ENCODE results near the gene ARPP19. TPM values are rescaled to one million over a fixed set of nuclear protein-coding genes. Genes with fewer than 3 reads are reported as not detected.

Gene ARPP19
- total RNA-seq, 4 donors from 2014 or later, result 37.7 to 106 (median 63.7) TPM

GRCh38 chr15:52506549-52506948, 62.3 kb downstream of the ARPP19 start:
- Histone ChIP-seq H3K9me3 (no peaks in the 10 kb centered on the region), H3K4me1 (peaks cover 0 to 6% (median 0%) of the 10 kb centered on the region in 4 donors), H3K27me3 (no peaks in the 10 kb centered on the region), H3K27ac (no peak overlapping the region), H3K36me3 (no peaks in the 10 kb centered on the region), H3K4me3 (no peak overlapping the region)
- TF ChIP-seq, protein P1, sequence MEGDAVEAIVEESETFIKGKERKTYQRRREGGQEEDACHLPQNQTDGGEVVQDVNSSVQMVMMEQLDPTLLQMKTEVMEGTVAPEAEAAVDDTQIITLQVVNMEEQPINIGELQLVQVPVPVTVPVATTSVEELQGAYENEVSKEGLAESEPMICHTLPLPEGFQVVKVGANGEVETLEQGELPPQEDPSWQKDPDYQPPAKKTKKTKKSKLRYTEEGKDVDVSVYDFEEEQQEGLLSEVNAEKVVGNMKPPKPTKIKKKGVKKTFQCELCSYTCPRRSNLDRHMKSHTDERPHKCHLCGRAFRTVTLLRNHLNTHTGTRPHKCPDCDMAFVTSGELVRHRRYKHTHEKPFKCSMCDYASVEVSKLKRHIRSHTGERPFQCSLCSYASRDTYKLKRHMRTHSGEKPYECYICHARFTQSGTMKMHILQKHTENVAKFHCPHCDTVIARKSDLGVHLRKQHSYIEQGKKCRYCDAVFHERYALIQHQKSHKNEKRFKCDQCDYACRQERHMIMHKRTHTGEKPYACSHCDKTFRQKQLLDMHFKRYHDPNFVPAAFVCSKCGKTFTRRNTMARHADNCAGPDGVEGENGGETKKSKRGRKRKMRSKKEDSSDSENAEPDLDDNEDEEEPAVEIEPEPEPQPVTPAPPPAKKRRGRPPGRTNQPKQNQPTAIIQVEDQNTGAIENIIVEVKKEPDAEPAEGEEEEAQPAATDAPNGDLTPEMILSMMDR (IDR thresholded peaks at IDR 0.05), result no peak
- TF ChIP-seq POLR2A (IDR thresholded peaks at IDR 0.05), result no peak
- no peak for DNase-seq

DNA sequence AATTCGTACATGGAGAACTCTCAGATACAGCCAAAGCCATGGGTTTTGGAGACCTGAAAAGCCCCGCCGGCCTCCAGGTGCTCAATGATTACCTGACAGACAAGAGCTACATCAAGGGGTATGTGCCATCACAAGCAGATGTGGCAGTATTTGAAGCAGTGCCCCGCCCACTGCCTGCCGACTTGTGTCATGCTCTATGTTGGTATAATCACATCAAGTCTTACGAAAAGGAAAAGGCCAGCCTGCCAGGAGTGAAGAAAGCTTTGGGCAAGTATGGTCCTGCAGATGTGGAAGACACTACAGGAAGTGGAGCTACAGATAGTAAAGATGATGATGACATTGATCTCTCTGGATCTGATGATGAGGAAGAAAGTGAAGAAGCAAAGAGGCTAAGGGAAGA, 63.7 kb downstream of the ARPP19 start:
- TF ChIP-seq POLR2A (IDR thresholded peaks at IDR 0.05), result no peak
- TF ChIP-seq, protein P1 (IDR thresholded peaks at IDR 0.05), result no peak
- H3K4me1 ChIP-seq, result peaks cover 0 to 6% (median 0%) of the 10 kb centered on the region in 4 donors
- no peak overlapping the region for H3K27ac ChIP-seq
- H3K4me3 ChIP-seq, result no peak overlapping the region
- no peaks in the 10 kb centered on the region for H3K36me3 ChIP-seq
- DNase-seq, result peak in 2 of 3 donors; percentile 28 to 54
- H3K9me3 ChIP-seq, result no peaks in the 10 kb centered on the region
- H3K27me3 ChIP-seq, result no peaks in the 10 kb centered on the region

GRCh38 chr15:52503788-52504496, 64.9 kb downstream of the ARPP19 start:
- no peak for TF ChIP-seq POLR2A (IDR thresholded peaks at IDR 0.05)
- TF ChIP-seq, protein P1 (IDR thresholded peaks at IDR 0.05), result no peak

GRCh38 chr15:52502608-52503007, 66.2 kb downstream of the ARPP19 start:
- H3K27ac ChIP-seq, result no peak overlapping the region
- no peaks in the 10 kb centered on the region for H3K27me3 ChIP-seq
- no peaks in the 10 kb centered on the region for H3K9me3 ChIP-seq
- no peak for DNase-seq
- H3K4me1 ChIP-seq, result peaks cover 0 to 6% (median 0%) of the 10 kb centered on the region in 4 donors
- TF ChIP-seq, protein P1 (IDR thresholded peaks at IDR 0.05), result no peak
- no peak for TF ChIP-seq POLR2A (IDR thresholded peaks at IDR 0.05)
- H3K36me3 ChIP-seq, result no peaks in the 10 kb centered on the region
- H3K4me3 ChIP-seq, result no peak overlapping the region

More at GRCh38 chr15:52503788-52504496, 64.9 kb downstream of the ARPP19 start:
- H3K9me3 ChIP-seq, result no peaks in the 10 kb centered on the region
- no peaks in the 10 kb centered on the region for H3K36me3 ChIP-seq
- H3K27me3 ChIP-seq, result no peaks in the 10 kb centered on the region
- peaks cover 0 to 6% (median 0%) of the 10 kb centered on the region in 4 donors for H3K4me1 ChIP-seq
- no peak for DNase-seq
- H3K27ac ChIP-seq, result peak overlapping the region in 1 of 4 donors; percentile 33
- H3K4me3 ChIP-seq, result no peak overlapping the region

GRCh38 chr15:52499506-52499905, 69.3 kb downstream of the ARPP19 start:
- Histone ChIP-seq H3K27ac (no peak overlapping the region), H3K9me3 (no peaks in the 10 kb centered on the region), H3K27me3 (no peaks in the 10 kb centered on the region), H3K36me3 (no peaks in the 10 kb centered on the region), H3K4me1 (peaks cover 0 to 5% (median 0%) of the 10 kb centered on the region in 4 donors), H3K4me3 (no peak overlapping the region)
- TF ChIP-seq POLR2A (IDR thresholded peaks at IDR 0.05), result no peak
- TF ChIP-seq, protein P1 (IDR thresholded peaks at IDR 0.05), result no peak
- DNase-seq, result no peak

Measured in Peyer's patch (tissue), 4 donors.